GM19025 (cell line): ENCODE results near the gene ARL3.

Experiments
- ATAC-seq: cut with Tn5 transposase; IDR thresholded peaks from one replicate; pipeline ENCODE4 v1.9.1; 2021; ENCODE audit warnings: mild to moderate bottlenecking, low read depth, moderate library complexity; ENCODE audit not compliant: unreplicated experiment

ARL3 gene

GRCh38 chr10:102643336-102644065 is 70.7 kb downstream of the ARL3 start:
- peak; percentile 2 for ATAC-seq

GRCh38 chr10:102642736-102643335 is 71.4 kb downstream of the ARL3 start:
- no peak for ATAC-seq

- peak; percentile 37 for ATAC-seq
These were observed 72.1 kb downstream of the ARL3 start for GRCh38 chr10:102641880-102642735.

DNA sequence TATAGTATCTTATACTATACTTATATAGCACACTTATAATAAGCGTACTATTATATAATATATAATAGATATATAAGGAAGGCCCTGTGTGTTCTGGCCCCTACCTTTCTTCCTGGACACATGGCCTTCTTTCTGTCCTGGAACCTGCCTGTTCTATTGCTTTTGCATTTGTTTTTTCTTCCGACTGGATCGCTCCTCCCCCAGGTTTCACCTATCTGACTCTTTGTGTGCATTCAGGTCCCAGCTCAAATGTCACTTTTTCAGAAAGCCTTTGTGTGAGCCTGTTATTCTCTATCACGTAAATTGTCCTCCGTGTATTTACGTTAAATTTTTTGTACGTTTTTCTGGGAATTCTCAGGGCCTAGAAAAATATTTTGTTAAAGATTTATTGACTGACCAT is 72.8 kb downstream of the ARL3 start:
- no peak for ATAC-seq

DNA sequence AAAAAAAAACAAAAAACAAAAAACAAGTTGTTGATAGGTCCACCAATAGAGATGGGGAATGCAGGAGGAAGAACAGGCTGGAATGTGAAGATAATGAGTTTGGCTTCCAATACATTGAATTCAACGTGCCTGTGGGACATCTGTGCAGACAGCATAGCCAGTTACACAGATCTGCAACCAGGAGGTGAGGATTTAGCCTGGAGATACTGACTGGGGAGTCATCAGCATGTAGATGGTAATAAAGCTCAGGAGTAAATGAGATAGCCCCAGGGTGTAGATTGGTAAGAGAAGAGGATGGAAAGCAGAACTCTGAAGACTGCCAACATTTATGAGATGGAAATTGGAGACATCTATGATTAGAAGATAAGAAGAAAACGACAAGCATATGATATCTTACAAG is 74.7 kb downstream of the ARL3 start:
- no peak for ATAC-seq

- no peak for ATAC-seq
These were observed 78.8 kb downstream of the ARL3 start for GRCh38 chr10:102635377-102635776.

DNA sequence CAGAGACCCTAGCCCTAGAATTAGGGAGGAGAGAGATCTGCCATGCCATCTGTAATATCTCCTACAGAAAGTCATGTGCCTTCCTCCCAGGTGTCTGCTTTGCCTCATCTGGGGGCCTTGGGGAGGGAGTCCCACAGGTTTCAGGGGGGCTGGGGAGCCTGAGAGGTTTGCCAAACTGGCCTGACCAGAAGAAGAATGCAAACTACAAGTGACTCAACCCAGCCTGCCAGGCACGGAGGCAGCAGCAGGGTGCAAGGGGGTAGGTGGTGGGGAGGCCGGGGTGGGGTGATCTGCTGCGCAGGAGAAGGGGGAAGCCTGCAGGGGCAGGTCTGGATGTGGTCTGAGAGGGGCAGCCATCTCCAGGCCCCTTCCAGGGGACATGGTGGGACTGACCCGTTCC is 79.5 kb downstream of the ARL3 start:
- no peak for ATAC-seq

DNA sequence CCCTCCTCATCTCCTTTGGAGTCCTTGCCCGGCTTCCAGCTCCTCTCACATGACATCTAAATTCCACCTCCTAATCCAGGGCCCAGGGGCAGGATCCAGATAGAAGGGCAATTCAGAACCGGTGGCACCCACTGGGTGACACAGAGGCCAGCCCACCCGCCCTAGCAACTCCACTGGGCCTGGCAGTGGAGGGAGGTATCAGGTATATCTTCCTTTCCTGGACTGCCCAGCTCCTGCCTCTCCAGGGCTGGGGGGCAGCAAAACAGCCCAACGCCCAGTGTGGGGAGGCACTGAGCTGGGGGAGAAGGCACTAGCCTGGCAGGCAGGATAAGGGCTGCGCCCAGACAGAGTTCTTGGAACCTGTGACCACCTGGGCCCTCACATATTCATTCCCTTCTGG is 80.3 kb downstream of the ARL3 start:
- no peak for ATAC-seq

DNA sequence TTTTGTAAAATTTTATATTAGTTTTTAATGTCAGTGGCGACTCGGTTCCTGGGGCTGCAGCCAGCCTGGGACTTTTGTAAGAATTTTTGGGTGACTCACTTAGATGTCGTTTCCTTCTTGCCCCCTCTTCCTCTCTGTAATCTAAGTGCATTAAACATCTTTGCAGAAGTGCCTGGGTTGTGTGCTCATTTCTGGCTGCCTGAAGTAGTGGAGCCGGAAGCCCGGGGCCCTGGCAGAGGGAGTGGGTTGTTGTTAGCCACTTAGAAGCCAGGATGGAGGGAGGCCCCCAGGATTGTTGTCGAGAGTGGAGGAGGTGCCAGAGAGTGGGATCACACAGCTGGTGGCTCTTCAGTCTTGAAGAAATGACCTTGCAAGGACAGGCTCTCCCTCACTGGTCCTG is 80.9 kb downstream of the ARL3 start:
- no peak for ATAC-seq

- no peak for ATAC-seq
These were observed 81.6 kb downstream of the ARL3 start for GRCh38 chr10:102632394-102633111.

DNA sequence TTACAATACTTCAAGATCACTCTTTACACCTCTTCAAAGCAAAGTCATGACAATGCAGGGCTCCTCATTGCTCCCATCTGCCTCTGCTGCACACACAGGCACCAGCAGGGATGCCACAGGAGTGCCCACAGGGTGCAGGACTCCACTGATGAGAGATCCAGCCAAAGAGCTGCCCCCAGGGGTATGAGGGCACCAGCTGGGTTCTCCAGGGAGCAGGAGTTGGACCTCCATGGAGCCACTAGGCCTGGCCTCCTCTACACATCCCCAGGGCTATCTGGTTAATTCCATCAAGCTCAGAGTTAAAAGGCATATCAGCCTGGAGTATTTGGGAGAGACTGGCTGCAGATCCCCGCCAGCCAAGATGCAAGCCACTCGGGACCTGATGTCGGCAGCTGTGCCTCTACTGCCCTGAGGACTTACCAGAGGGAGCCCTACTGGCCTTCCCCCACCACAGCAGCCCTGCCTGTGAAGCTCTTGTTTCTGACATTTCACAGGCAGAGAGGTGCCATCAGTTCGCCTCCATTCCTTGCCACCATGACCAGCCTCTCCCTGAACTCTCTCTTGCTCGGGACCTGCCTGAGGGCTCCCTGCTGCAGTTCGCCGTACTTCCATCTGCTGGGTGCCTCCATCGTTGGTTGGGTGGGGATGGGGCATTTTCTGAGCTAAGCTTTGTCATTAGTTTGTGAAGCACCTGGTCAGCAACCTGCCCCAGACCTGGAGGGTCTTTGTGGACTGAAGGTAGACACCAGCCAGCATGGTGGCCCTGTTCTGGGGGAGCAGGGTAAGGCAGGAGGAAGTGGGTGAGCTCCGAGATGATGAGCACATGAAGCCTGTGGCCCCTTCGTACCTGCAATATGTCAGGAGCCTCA is 82.4 kb downstream of the ARL3 start:
- no peak for ATAC-seq

GRCh38 chr10:102630663-102631062 is 83.5 kb downstream of the ARL3 start:
- no peak for ATAC-seq

DNA sequence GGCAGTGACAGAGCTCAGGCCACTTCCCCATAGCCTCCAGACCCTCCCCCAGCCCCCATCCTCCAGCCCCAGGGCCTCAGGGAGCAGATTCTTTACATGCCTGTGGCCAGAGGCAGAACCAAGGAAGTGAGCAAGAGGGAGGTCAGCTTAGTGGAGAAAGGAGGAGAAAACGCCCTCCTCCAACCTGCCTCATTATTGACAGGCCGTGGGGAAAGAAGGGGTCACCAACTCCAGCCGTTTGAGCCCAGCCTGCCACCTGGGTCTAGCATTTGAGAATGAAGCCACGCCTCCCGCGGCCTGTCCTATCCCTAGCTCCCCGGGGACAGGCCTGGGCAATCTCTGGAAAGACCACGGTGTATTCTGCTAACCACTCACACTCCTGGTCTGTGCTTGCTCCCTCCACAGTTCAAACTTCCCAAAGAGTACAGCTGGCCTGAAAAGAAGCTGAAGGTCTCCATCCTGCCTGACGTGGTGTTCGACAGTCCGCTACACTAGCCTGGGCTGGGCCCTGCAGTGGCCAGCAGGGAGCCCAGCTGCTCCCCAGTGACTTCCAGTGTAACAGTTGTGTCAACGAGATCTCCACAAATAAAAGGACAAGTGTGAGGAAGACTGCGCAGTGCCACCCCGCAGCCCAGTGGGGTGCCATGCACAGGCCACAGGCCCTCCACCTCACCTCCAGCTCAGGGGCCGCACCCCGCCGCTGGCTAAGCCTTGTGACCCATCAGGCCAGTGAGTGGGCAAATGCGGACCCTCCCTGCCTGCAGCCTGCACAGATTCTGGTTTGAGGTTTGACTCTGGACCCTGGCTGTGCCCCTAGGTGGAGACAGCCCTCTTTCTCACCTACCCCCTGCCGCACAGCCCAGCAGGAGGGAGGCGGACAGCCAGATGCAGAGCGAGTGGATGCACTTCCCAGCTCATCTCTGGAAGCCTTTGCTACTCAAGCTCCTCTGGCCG is 84.3 kb downstream of the ARL3 start:
- no peak for ATAC-seq

DNA sequence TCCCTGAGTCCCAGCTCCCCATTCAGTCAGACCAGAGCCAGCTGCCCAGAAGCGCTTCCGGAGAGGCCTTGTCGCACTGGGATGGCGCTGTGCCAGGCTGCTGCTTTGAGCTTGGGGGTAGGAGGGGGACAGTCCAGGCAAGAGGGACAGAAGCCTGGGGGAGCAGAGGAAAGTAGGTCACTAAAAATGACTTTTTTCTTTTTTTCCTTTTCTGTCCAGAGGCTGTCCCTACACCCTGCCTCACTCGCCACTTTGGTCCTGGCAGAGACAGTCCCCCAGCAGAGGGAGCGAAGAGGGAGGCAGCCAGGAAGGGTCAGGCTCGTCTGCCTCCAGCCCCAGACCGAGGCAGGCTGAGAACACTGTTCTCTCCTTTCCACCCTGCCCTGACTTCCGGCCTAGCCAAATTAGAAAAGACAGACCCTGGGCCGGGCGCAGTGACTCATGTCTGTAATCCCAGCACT is 85.7 kb downstream of the ARL3 start:
- no peak for ATAC-seq

- no peak for ATAC-seq
These were observed 86.4 kb downstream of the ARL3 start for GRCh38 chr10:102627736-102628293.

GRCh38 chr10:102627291-102627735 is 86.9 kb downstream of the ARL3 start:
- no peak for ATAC-seq

- no peak for ATAC-seq
These were observed 88.0 kb downstream of the ARL3 start for GRCh38 chr10:102626026-102626685.
